Esophagus muscularis mucosa (tissue), 3 donors: ENCODE measurements around the gene YTHDC1.

Source experiments
- POLR2AphosphoS5 ChIP-seq, 2 donors: sonication (generic); formaldehyde crosslinking; IDR thresholded peaks; one replicate each; pipeline ENCODE4 v1.6.1; 2017; ENCODE audit warnings: antibody characterized with exemption in 2 of 2
- TF ChIP-seq, protein P1 (sequence below), 3 experiments: fragments of 200-600 bp in 2 of 3; fragments of 450-650 bp in 1 of 3; sonication (generic) in 2 of 3; IDR thresholded peaks; one replicate each; pipeline ENCODE4 v1.5.1; 2017 to 2019; ENCODE audit warnings: antibody characterized with exemption in 3 of 3, mild to moderate bottlenecking in 2 of 3, moderate library complexity in 1 of 3

DNA sequence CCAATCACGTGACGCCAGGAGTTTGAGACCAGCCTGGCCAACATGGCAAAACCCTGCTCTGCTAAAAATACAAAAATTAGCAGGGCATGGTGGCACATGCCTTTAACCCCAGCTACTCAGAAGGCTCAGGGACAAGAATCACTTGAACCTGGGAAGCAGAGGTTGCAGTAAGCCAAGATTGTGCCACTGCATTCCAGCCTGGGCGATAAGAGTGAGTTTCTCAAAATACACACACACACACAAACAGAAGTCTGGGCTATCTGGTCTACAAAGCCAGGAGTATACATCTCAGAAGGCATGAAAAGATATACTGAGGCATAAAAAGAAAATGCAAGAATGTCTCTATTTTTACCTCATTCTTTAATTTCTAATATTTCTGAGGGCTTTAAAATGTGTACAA is 11.3 kb downstream of the YTHDC1 start:
- no peak for TF ChIP-seq POLR2AphosphoS5 (IDR thresholded peaks at IDR 0.05)
- TF ChIP-seq, protein P1, sequence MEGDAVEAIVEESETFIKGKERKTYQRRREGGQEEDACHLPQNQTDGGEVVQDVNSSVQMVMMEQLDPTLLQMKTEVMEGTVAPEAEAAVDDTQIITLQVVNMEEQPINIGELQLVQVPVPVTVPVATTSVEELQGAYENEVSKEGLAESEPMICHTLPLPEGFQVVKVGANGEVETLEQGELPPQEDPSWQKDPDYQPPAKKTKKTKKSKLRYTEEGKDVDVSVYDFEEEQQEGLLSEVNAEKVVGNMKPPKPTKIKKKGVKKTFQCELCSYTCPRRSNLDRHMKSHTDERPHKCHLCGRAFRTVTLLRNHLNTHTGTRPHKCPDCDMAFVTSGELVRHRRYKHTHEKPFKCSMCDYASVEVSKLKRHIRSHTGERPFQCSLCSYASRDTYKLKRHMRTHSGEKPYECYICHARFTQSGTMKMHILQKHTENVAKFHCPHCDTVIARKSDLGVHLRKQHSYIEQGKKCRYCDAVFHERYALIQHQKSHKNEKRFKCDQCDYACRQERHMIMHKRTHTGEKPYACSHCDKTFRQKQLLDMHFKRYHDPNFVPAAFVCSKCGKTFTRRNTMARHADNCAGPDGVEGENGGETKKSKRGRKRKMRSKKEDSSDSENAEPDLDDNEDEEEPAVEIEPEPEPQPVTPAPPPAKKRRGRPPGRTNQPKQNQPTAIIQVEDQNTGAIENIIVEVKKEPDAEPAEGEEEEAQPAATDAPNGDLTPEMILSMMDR (IDR thresholded peaks at IDR 0.05): no peak
